HG03571 (cell line): Measurements from ENCODE around the gene IQCH.

ENCODE experiments used
- ATAC-seq: cut with Tn5 transposase; IDR thresholded peaks from one replicate; pipeline ENCODE4 v1.9.1; 2021; ENCODE audit not compliant: unreplicated experiment

The IQCH gene

DNA sequence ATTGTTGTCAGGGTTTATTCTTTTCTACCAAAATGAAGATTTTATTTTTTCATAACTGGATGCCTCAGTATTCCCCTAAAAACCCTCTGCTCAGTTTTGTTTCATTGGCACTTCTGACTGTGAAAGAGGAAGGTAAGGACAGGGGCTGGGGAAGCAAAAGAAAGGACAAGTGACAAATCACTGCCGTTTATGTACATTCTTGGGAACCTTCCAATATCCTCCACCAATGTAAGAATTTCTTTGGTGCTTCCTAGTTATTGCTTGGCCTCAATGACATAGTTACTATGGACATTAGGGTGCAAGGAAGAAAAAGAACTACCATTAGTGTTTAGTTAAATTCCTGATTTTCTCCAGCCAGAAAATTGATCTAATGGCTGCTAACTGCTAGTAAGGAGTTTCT is 135.4 kb downstream of the IQCH start:
- ATAC-seq = no peak

DNA sequence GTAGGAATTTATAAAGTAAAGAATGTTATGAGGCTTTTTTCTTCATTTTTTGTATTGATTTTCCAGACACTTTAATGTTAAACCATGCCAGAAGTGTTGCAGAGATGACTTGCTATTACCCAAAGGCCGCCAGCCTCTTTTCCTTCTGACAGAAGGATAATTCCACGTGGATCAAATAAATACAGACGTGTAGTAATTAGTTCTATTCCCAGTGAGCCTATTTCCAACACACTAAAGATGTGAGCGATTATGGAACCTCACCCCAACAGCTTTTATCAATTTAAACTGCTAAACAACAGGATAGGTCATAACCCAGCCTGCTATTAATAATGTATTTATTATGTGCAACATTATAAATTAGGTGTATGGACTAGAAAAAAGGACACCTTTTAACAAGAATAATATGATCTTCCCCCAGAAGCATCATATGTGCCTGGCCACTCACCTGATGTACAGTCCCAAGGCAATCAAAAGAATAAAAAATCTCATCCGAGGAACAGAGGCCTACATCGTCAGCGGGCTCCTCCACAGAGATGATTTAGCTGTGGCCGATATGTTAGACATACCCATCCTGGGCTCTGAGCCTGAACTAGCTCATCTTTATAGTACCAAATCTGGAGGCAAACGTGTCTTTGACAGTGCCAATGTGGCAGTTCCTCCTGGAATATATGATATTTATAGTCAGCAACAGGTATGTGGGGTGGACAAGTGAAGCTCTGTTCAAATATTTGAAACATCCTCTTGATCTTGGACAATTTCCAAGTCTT is 140.5 kb downstream of the IQCH start:
- no peak for ATAC-seq

- no peak for ATAC-seq
Measured at GRCh38 chr15:67396114-67396513, 141.5 kb downstream of the IQCH start.

DNA sequence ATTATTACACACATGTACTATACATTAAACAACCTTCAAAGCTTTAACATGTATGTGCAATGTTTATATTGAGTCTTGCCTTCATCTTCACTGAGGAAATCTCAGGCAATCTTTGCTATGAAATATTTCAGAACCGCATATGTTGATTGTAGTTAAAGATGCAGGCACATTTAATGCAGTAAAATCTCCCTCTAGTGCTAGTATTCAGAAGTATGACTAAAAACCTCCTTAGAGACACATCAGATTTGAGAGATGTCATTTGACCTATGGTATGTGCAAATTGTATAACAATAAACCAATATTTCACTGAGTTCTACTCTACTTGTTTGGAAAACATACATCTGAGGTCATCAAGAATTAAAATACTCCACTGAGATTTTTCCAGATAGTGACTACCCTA is 142.6 kb downstream of the IQCH start:
- no peak for ATAC-seq

DNA sequence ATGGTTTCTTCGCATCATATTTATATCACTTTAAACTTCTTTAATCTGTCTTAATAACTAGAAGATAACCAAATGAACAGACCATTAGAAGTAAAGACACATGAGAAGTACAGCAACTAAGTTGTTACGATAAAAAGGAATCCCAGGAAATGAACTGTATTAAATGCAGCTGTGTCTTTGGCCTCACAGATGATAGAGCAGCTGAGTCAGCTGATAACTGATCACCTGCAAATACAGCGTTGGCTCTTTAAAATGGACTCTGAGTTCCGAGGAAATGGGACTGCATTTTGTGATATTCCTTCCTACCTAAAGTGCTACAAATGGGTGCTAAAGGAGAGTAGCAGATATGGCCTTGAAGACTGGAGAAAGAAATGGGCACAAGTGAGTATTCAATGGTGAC is 145.3 kb downstream of the IQCH start:
- no peak for ATAC-seq

DNA sequence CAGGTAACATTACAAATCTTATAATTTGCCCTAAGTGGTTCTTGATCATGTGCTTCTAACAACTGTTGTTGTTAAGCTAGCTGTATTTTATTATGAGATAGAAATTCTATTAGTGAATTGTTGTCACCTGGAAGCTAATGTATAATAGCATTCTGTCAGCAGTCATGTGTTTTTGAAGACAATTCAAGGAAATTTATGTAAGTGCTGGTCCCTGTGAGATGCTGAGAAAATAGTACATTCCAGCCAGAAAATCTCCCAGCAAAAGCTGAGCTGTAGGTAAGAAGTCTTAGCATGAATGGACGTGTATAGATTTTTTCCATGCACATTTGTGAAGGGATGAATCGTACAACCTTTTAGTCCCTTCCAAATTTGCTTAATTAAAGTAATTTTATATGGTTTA is 146.3 kb downstream of the IQCH start:
- ATAC-seq = no peak

DNA sequence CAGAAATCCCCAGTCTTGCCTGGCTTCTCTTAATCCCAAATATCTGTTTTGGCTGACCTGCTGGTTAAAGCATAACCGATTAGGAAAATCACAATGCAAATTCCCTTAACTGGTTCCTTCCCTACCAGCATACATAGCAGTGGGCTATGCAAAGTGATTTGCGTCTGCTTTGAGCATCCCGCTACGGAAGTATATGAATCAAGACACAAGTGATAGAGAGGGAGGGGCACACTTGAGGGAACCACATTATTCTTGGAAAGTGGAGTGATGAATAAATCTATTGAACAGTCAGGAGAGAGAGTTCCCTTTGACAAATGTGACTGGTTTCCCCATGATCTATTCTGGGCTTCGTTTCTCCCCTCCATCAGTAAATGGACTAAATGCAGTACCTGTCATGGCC is 146.8 kb downstream of the IQCH start:
- ATAC-seq = no peak

GRCh38 chr15:67403428-67404154 is 149.0 kb downstream of the IQCH start:
- ATAC-seq = no peak

- ATAC-seq = no peak
Measured at GRCh38 chr15:67405208-67406191, 150.9 kb downstream of the IQCH start.

DNA sequence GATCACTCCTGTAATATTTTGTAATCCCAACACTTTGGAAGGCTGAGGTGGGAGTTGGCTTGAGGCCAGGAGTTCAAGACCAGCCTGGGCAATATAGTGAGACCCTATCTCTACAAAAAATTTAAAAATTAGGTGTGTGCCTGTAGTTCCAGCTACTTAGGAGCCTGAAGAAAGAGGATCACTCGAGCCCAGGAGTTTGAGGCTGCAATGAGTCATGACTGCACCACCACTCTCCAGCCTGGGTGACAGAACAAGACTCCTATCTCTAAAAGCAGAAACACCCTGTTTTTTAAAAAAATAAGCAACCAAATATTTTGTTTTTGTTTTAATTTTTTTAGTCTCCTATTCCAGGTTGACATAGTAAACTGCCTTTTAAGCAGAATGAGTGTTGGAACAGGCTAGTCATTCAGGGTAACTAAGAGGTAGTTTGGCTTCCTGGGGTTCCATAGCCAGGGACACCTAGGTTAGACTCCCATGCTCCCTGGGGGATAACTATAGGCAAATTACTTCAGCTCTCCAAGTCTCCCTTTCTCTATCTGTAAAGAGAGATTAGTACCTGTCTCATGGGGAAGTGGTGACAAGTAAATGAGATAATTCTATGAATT is 151.8 kb downstream of the IQCH start:
- ATAC-seq = no peak

GRCh38 chr15:67407786-67408185 is 153.2 kb downstream of the IQCH start:
- no peak for ATAC-seq

DNA sequence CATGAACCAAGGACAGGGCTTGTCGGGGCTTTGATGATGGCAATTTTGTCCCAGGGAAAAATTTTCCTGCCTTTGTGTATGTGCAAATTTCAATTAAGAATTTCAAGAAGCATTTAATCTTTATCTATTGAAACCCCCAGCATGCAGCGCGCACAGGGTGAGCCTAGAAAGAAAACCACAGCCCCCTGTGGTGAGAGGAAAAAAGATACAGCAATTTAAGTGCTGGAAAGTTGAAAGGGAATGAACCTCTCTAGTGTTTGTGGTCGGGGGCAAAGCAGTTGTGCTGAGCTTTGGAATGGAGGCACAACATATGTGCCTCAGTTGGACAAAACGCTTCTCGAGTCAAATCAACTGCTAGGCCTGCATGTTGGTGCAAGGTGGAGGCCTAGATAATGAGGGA is 154.6 kb downstream of the IQCH start:
- ATAC-seq = no peak

DNA sequence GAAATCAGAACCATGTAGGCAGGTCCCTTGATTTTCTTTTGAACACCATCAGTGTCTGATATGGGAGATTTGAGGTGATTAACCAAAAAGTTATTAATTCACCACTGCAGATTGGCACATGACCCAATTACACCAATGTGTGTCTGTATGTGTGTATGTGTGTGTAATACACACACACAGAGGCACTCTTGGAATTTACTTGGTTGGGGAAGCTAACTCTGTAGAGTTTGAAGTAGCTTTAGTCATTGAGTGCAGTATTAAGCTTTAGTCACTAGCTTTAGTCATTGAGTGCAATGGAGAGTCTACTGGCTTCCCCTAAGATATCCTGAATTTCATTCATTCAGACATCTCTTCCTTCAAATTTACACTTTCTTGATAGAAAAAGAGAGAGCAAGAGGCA is 156.9 kb downstream of the IQCH start:
- ATAC-seq = no peak

GRCh38 chr15:67413770-67414390 is 159.3 kb downstream of the IQCH start:
- ATAC-seq = no peak

DNA sequence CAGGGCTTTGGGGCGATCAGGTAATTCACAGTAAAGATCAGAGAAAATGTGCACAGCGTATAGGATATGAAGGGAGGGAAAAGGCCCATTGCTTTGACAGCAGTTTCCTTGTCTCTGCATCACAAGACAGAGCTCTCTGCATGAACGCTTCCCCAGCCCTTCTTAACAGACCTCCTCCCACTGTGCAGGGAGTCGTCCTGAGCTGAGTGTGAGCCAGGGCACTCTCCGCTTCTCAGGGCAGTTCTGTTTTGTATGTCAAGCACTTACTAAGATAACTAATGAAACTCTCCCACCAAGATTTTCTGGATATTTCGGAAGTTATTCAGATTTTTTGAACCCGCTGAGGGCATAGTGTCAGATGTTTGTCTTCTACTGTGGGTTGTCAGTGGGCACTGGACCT is 160.6 kb downstream of the IQCH start:
- ATAC-seq = no peak

GRCh38 chr15:67416891-67417290 is 162.3 kb downstream of the IQCH start:
- no peak for ATAC-seq

DNA sequence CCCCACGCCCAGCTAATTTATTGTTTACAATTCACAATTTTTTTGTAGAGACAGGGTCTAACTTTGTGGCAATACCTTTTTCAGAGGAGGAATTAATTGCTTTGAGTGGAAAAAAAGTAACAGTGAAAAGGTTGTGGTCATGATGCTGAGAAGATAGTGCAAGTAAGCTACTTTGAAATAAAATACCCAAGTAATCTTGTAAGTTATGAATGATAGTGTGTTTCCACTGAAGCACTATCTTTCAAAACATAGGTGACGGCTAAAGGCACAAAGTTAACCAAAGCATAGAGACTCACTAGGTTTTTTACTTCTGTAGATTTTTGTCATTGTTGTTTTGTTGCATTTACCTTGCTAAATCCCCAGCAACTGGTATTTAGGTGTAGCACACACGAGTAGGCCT is 165.1 kb downstream of the IQCH start:
- ATAC-seq = no peak

- ATAC-seq = no peak
Measured at GRCh38 chr15:67420137-67420536, 165.6 kb downstream of the IQCH start.

DNA sequence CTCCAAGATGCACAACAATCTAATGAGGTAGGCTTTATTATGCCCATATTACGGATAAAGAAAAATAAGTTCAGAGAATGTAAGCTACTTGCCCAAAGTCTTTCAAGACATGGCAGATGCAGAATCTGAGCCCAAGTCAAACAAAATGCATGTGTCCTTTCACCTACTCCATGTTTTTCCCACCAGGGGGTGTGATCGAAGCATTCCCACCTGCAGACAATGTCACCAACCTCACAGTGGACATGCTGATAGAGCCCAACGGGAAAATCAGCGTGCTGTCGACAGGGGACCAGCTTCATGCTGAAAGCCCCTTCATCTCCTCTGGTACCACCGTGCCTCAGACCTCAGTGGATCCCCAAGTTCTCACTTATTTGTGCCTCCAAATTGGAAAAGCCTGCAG is 166.5 kb downstream of the IQCH start:
- no peak for ATAC-seq

DNA sequence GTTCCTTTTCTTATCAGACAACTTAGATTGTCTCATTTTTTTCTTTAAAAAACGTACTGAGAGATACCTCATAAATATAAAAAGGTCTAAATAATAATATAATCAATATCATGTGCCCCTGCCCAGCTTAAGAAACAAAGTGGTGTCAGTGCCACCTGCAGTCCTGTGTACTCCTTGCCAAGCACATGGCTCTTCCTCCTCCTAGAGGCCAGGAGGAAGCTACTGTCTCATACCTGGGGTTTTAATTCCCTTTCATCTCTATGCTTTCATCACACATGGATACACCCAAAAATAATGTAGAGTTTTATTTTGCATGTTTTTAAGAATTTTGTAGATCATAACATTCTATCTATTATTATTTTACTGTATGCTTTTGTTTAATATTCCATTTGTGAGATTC is 167.7 kb downstream of the IQCH start:
- no peak for ATAC-seq
